Tibial nerve (tissue), 4 donors: ENCODE data around the gene DNAH14.
"Not testable (repeated sequence)": the region's sequence is repeated elsewhere in the genome, so short reads cannot be mapped to it uniquely, and the experiment has no call there.

Experiments used
- CTCF ChIP-seq, 5 experiments: fragments of 200-600 bp in 3 of 5; fragments of 450-650 bp in 2 of 5; sonication (generic) in 3 of 5; IDR thresholded peaks; one replicate each; pipeline ENCODE4 v1.5.1; 2016 to 2019; ENCODE audit warnings: antibody characterized with exemption in 5 of 5, mild to moderate bottlenecking in 3 of 5, moderate library complexity in 2 of 5
- EP300 ChIP-seq, 2 donors: sonication (generic); formaldehyde crosslinking; IDR thresholded peaks; one replicate each; pipeline ENCODE4 v1.6.1; 2017; ENCODE audit warnings: antibody characterized with exemption in 2 of 2, mild to moderate bottlenecking in 1 of 2
- POLR2A ChIP-seq, 2 donors: fragments of 450-650 bp; IDR thresholded peaks; one replicate each; pipeline ENCODE4 v1.6.1; 2017; ENCODE audit warnings: antibody characterized with exemption in 2 of 2, mild to moderate bottlenecking in 2 of 2, moderate library complexity in 2 of 2

- not testable (repeated sequence) for TF ChIP-seq POLR2A, EP300, CTCF (IDR thresholded peaks at IDR 0.05)
Measured at GRCh38 chr1:225335098-225335778, 405.8 kb downstream of the DNAH14 start.
